ENCODE data around the gene TADA3. TPM values are rescaled to one million over a fixed set of nuclear protein-coding genes. Genes with fewer than 3 reads are reported as not detected.

TADA3 gene
- total and polyA plus RNA-seq, 2 of the 4 experiments (the other 2 are of a cell fraction), result 68.0 to 83.0 TPM

DNA sequence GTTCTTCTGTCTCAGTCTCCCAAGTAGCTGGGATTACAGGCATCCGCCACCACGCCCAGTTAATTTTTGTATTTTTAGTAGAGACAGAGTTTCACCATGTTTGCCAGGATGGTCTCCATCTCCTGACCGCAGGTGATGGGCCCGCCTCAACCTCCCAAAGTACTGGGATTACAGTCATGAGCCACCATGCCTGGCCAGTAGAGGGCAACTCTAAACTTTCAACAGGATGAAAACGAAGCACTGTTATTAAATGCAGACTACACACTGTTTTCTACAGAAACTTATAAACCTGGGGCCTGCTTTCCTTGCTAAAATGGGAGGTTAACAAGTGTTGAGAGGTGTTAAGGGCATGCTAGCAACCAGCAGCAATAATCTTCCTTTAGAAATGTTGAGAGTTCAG lies 8.3 kb upstream of the TADA3 start:
- Histone ChIP-seq H2AK9ac (replicated peaks; ENCODE audit: low read depth, low read length, poor library complexity) (no peak overlapping the region), H3K18ac (ENCODE audit: low read depth, low read length) (no peak overlapping the region), H2BK120ac (ENCODE audit: low read depth, low read length) (no peak overlapping the region), H3K36me3 (ENCODE audit: control insufficient read depth, insufficient read depth, low read length) (peaks cover 68% of the 10 kb centered on the region), H3K4ac (ENCODE audit: low read depth, low read length) (no peak overlapping the region), H3K9me1 (ENCODE audit: insufficient read depth, low read length) (peaks cover 9% of the 10 kb centered on the region), H3K79me1 (ENCODE audit: low read depth in 1 of 2, low read length in 2 of 2) (peaks cover 35 to 57% of the 10 kb centered on the region in 2 experiments), H3K4me1 (ENCODE audit: control insufficient read depth, insufficient read depth, low read length) (peaks cover 8% of the 10 kb centered on the region), H2AFZ (replicated peaks; ENCODE audit: low read length, poor library complexity) (no peak overlapping the region), H2AK5ac (ENCODE audit: low read depth, low read length) (no peak overlapping the region), H3K4me3 (ENCODE audit: insufficient read depth, low read depth, low read length) (no peak overlapping the region), H2BK5ac (ENCODE audit: low read depth, low read length, poor library complexity, severe bottlenecking) (no peak overlapping the region), H3K56ac (ENCODE audit: extremely low read depth, insufficient read depth, low read length) (no peak overlapping the region), H3K9me3 (ENCODE audit: control insufficient read depth, insufficient read depth, low read length) (no peaks in the 10 kb centered on the region), H3K14ac (replicated peaks; ENCODE audit: low read depth, low read length) (no peak overlapping the region), H4K5ac (ENCODE audit: low read depth, low read length) (no peak overlapping the region), H2BK15ac (ENCODE audit: low read depth, low read length) (no peak overlapping the region), H4K91ac (ENCODE audit: insufficient read depth, low read depth, low read length) (no peak overlapping the region), H4K20me1 (ENCODE audit: insufficient read depth, low read length) (peaks cover 35% of the 10 kb centered on the region; the same call in 1 of the 2 replicates), H3K9ac (ENCODE audit: low read depth, low read length) (no peak overlapping the region), H4K8ac (ENCODE audit: low read depth in 2 of 2, low read length in 2 of 2) (no peak overlapping the region), H3K27me3 (ENCODE audit: control insufficient read depth, insufficient read depth, low read length) (no peaks in the 10 kb centered on the region), H3K23ac (ENCODE audit: low read depth, low read length) (no peak overlapping the region), H3K27ac (ENCODE audit: insufficient read depth, low read length) (no peak overlapping the region), H2BK20ac (ENCODE audit: low read depth, low read length) (no peak overlapping the region), H3K4me2 (ENCODE audit: low read depth, low read length) (no peak overlapping the region)
- ATAC-seq (ENCODE audit: low read depth) (no peak), DNase-seq (no peak)
- dilution Hi-C loops (cut with HindIII; ENCODE audit: low sequenced_read_pairs, unreplicated experiment), result no loop called here
- in situ Hi-C loops (cut with MboI; ENCODE audit: low sequenced_read_pairs), result no loop called here
- TF ChIP-seq USF2 (IDR thresholded peaks at IDR 0.05; ENCODE audit: low read depth, low read length) (no peak), CTCF (conservative IDR thresholded peaks at IDR 0.05; ENCODE audit: low read depth, low read length) (peak; percentile 18; the same call in 1 of the 2 replicates)
- no TSS peak for BruUV-seq (replicated peaks)
- CTCF ChIA-PET, result no interaction called here
- WGBS, 2 experiments (ENCODE audit: extremely low coverage in 2 of 2, insufficient read length in 1 of 2), result no CpG with 5 or more reads among the region's 5 CpGs
- intact Hi-C loops (cut with micrococcal nuclease), result no loop called here
- POLR2A ChIA-PET (ENCODE audit: unreplicated experiment), result no interaction called here

All from IMR-90 (cell line).